Smooth muscle cell of bladder (primary cell): ENCODE results near the gene AARS2. TPM values are rescaled to one million over a fixed set of nuclear protein-coding genes. Genes with fewer than 3 reads are reported as not detected.

ENCODE experiments used
- total RNA-seq: library from RNA; depleted of rRNA; stranded (reverse); fragments of >200 nt; gene quantifications from 2 replicates; pipeline ENCODE4 v1.2.3, GENCODE V29; 2014

Gene AARS2
- total RNA-seq, result 9.2 and 13.0 TPM in 2 replicates

DNA sequence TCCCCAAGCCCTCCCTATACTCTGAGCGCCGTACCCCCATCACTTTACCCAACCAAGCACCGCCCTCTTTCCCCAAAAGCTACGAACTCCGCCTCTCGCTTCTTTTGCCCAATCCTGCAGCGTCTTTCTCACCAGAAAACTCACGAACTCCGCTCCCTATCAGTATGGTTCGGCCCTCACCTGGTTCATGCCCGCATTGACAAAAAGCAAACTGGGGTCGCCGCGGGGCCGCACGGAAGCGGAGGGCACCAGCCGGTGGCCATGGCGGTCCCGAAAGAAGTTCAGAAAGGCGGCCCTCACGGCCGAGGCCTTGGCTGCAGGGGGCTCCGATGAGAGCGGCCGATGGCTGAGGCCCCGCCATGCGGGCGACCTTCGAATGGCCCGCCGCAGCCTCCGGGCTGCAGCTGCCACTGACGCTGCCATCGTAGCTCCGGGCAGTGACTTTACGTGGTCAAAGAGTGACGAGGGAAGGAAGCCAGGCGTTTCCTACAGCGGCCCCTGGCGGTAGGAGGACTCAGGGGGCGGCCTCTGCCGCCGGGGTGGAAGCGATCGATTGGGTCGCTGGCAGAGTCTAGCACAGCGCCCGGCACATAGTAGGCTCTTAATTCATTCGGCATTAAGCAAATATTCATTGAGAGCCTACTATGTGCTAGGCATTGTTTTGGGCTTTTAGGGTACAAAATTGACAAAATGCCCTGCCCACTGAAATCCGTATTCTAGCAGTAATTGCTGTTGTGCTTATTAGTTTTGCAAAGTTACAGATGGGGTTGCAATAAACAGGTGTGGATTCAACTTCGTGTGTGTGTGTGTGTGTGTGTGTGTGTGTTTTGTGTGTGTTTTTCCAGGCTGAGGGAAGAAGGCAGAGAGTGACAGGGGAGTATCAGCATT, at the start of gene AARS2:
Gene AARS2, minus strand, starts transcription at position 447 of the 888 bp plus-strand sequence. Its CDS starts 24 bp downstream, at position 423.

DNA sequence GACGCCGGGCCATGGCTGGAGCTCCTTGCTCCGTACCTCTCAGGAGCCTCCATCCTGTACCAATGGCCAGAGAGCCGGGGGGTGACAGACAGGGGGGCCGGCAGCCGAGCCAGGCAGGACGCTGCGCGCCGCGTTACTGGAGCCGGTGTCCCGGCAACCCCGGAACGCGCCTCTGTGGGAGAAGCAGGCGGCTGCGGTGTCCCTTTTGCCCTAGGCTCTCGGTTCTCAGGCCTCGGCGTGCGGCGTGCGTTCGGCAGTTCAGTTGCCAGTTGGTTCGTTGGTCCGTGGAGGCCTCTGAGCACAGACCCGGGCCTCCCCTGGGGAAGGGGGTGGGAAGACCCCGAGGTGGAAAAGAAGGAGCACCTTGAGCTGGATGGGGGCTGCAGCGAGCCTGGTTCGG, 29.3 kb upstream of the AARS2 start, which contains the start of gene SPATS1:
Gene SPATS1, plus strand, starts transcription at position 162 of the 400 bp plus-strand sequence. CDS start 446 bp downstream, outside the sequence.

DNA sequence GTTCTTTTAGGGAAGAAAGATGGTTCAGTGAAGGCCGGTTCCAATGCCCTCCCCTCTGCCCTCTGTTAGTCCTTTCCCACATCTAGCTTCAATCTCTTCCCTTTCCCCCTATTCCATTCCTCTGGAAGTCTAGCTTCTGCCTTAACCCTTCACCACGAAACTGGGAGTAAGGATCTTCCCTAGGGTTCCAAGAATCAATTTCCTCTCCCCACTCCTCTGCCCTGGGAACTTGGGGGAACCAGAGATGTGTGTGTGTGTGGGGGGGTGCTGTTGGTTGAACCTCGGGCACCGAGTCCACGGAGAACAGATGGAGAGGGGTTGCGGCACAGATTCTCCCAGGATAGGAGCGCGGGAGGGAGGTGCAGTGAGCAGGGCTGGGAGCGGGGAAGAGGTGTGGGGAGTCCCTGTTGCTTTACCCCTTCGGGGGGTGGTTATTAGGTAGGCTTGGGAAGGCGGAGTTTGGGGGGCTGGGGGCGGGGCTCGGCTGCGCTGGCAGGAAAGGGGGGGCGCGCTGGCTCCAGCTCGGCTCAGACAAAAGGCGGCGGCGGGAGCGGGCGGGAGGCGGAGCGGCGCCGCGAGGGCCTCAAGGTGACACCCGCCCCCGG, 43.1 kb downstream of the AARS2 start, which contains the start of gene TMEM151B:
Gene TMEM151B, plus strand, starts transcription at position 530 of the 605 bp plus-strand sequence. CDS start 293 bp downstream, outside the sequence.

DNA sequence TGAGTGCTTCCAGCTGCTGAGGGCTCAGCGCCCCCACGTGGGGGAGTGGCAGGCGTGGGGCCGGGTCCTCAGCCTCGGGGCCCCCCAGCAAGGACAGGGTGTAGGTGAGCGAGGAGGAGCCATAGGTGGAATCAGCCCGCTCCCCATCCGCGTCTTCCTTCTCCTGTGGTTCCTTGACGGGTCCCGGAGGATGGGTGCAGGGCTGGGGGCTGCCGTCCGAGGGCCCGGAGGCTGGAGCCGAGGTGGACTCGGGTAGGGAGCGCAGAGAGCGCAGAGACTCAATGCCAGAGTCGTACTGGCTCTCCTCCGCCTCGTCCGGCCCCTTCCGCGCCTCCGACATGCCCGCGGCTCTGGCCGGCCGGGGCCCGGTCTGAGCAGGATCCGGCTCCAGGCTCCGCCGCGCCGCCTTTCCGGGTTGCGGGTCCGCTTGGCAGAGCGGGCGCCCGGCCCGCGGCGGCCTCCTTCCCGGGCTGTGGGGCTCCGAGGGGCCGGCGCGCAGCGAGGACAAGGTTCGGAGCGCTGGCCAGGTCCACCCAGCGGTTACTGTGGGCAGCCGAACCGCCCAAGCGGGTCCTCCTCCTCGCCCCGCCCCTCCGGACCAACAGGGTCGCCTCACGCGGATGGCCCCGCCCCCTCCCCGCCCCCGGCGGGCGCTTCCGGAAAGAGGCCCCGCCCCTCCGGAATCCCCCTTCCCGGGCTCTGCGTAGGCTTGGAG, 48.0 kb downstream of the AARS2 start, which contains the start of gene NFKBIE:
Gene NFKBIE, minus strand, starts transcription at position 545 of the 715 bp plus-strand sequence. Its CDS starts 205 bp downstream, at position 340.

GRCh38 chr6:44257025-44257752, 56.0 kb downstream of the AARS2 start, which contains the start of gene SLC35B2:
SLC35B2 (minus strand) TSS chr6:44257528; CDS start chr6:44257410, 118 bp downstream.

Other genes with a start within 250 kb of the AARS2 start
- 59.0 and 100.0 TPM in 2 replicates for gene MRPL14, start 185.9 kb downstream of the AARS2 start, total RNA-seq
- gene TMEM63B, start 185.8 kb downstream of the AARS2 start, total RNA-seq, result 23.9 and 37.0 TPM in 2 replicates
- under 0.01 and 0.09 TPM in 2 replicates for gene CAPN11, start 154.5 kb downstream of the AARS2 start, total RNA-seq
- gene MYMX, start 96.4 kb downstream of the AARS2 start, total RNA-seq, result not detected in 2 replicates
- 3.1 and 6.2 TPM in 2 replicates for gene SLC29A1, start 89.8 kb downstream of the AARS2 start, total RNA-seq
- gene HSP90AB1, start 66.2 kb downstream of the AARS2 start, total RNA-seq, result 262 and 386 TPM in 2 replicates
- 95.9 and 114 TPM in 2 replicates for gene SLC35B2, start 55.8 kb downstream of the AARS2 start, total RNA-seq
- gene NFKBIE, start 47.8 kb downstream of the AARS2 start, total RNA-seq, result 2.3 and 3.6 TPM in 2 replicates
- gene TMEM151B, start 42.9 kb downstream of the AARS2 start, total RNA-seq, result not detected in 2 replicates
- not detected in 2 replicates for gene SPATS1, start 29.3 kb upstream of the AARS2 start, total RNA-seq
- 17.4 and 20.1 TPM in 2 replicates for gene CDC5L, start 74.4 kb upstream of the AARS2 start, total RNA-seq